ENCODE results near the gene SLC4A9. TPM values are rescaled to one million over a fixed set of nuclear protein-coding genes. Genes with fewer than 3 reads are reported as not detected.

The SLC4A9 gene
- total RNA-seq, 4 donors from 2014 or later, result 0.29 to 0.45 (median 0.29) TPM; not detected in 1

DNA sequence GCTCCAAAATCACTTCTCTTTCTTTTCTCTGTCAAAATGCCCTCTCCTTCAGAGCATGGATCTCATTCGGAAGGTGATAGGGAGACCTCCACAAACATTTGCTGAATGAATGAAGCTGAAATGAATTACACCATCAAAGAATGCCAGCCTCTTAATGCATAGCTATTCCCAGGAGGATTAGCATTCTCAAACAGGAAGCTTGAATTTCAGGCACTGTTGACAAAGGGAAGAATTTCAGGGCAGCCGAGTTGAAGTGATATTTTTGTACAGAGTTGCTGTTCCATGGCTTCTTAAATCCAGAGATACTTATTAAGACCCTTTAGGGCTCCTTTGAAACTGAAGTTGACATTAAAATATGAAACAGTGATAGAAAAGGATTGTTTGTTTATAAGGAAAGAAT lies 32.4 kb upstream of the SLC4A9 start:
- DNase-seq, result no peak
- WGBS, 2 donors, result 39 to 42% methylated on average over 2 of the region's 2 CpGs
- no peak overlapping the region for H3K4me3 ChIP-seq (replicated peaks in 1 of 3)
- H3K4me1 ChIP-seq, result peaks cover 33 to 43% of the 10 kb centered on the region in 2 donors
- H3K27ac ChIP-seq, result peak overlapping the region in 2 of 3 donors; percentile 4 to 24
- H3K9me3 ChIP-seq, result no peaks in the 10 kb centered on the region
- intact Hi-C loops (cut with DNase I), result no loop called here
- H3K27me3 ChIP-seq, result no peaks in the 10 kb centered on the region
- no peaks in the 10 kb centered on the region for H3K36me3 ChIP-seq
- TF ChIP-seq POLR2A (IDR thresholded peaks at IDR 0.05) (no peak), CTCF (IDR thresholded peaks at IDR 0.05) (no peak)

GRCh38 chr5:140328036-140328764 lies 31.8 kb upstream of the SLC4A9 start:
- no peaks in the 10 kb centered on the region for H3K9me3 ChIP-seq

GRCh38 chr5:140329739-140330481 lies 30.1 kb upstream of the SLC4A9 start:
- H3K27ac ChIP-seq, result no peak overlapping the region
- peaks cover 9 to 18% of the 10 kb centered on the region in 2 donors for H3K36me3 ChIP-seq
- no peak overlapping the region for H3K4me3 ChIP-seq (replicated peaks in 1 of 3)
- no peaks in the 10 kb centered on the region for H3K27me3 ChIP-seq
- DNase-seq, result no peak
- 74 to 76% methylated on average over 5 of the region's 5 CpGs for WGBS, 2 donors
- no peaks in the 10 kb centered on the region for H3K9me3 ChIP-seq
- TF ChIP-seq CTCF (IDR thresholded peaks at IDR 0.05) (no peak), POLR2A (IDR thresholded peaks at IDR 0.05) (no peak)
- intact Hi-C loops (cut with DNase I), result no loop called here
- peaks cover 10 to 20% of the 10 kb centered on the region in 2 donors for H3K4me1 ChIP-seq

More at GRCh38 chr5:140328036-140328764, 31.8 kb upstream of the SLC4A9 start:
- Histone ChIP-seq H3K27ac (peak overlapping the region in 2 of 3 donors; percentile 4 to 24), H3K4me1 (peaks cover 27 to 37% of the 10 kb centered on the region in 2 donors), H3K27me3 (no peaks in the 10 kb centered on the region), H3K4me3 (replicated peaks in 1 of 3) (no peak overlapping the region), H3K36me3 (peaks cover 1 to 4% of the 10 kb centered on the region in 2 donors)
- DNase-seq, result no peak
- intact Hi-C loops (cut with DNase I), result no loop called here
- TF ChIP-seq CTCF (IDR thresholded peaks at IDR 0.05), result no peak
- no peak for TF ChIP-seq POLR2A (IDR thresholded peaks at IDR 0.05)
- 82 to 88% methylated on average over 8 of the region's 8 CpGs for WGBS, 2 donors

DNA sequence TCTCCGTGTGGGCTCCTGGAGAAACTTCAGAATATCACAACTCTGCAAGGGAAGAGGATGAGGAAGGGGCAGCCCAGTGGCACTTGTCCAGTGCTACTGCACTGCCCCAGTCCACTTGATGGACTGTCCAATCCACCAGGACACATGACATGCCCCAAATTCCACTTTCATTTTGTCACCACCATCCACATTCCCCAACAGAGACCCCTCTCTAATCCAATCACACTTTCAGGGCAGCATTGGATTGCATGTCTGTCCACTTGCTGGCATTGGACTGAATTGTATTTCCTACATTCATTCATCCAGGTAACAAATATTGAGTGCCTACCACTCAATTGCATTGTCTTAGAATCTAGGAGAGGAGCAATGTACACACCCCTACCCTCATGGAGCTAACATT lies 28.4 kb upstream of the SLC4A9 start:
- WGBS, 2 donors, result 53 to 63% methylated on average over 1 of the region's 1 CpG
- Histone ChIP-seq H3K27me3 (no peaks in the 10 kb centered on the region), H3K27ac (no peak overlapping the region), H3K36me3 (peaks cover 9 to 23% of the 10 kb centered on the region in 2 donors), H3K4me1 (peaks cover 6 to 14% of the 10 kb centered on the region in 2 donors), H3K4me3 (replicated peaks in 1 of 3) (no peak overlapping the region), H3K9me3 (no peaks in the 10 kb centered on the region)
- intact Hi-C loops (cut with DNase I), result no loop called here
- DNase-seq, result no peak
- no peak for TF ChIP-seq POLR2A (IDR thresholded peaks at IDR 0.05)
- TF ChIP-seq CTCF (IDR thresholded peaks at IDR 0.05), result no peak

DNA sequence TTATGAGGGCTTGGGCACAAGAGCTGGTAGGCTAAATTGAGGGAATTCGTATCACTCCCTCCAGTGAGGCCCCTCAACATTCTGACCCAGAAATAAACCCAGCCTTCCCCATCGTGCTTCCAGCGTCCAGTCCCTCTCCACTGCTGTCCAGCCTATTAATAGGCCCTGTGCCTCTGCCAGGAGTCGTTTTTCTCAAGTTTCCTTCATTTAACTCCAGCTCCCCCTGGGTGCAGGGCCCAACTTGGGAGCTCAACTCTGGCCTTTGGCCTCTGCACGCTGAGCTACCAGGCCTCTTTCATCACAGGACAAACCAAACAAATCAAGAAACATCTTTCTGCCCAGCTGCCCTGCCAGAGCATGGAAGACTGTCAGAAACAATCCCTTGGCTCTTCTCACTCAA lies 23.6 kb upstream of the SLC4A9 start:
- intact Hi-C loops (cut with DNase I), result no loop called here
- WGBS, 2 donors, result 62 to 68% methylated on average over 5 of the region's 5 CpGs
- peak overlapping the region in 2 of 3 donors; percentile 20 to 24 for H3K27ac ChIP-seq
- peaks cover 0 to 5% of the 10 kb centered on the region in 2 donors for H3K4me1 ChIP-seq
- H3K9me3 ChIP-seq, result no peaks in the 10 kb centered on the region
- H3K27me3 ChIP-seq, result no peaks in the 10 kb centered on the region
- TF ChIP-seq CTCF (IDR thresholded peaks at IDR 0.05) (no peak), POLR2A (IDR thresholded peaks at IDR 0.05) (no peak)
- H3K4me3 ChIP-seq (replicated peaks in 1 of 3), result no peak overlapping the region
- H3K36me3 ChIP-seq, result peaks cover 9 to 23% of the 10 kb centered on the region in 2 donors
- DNase-seq, result no peak
